Vagina (tissue), 2 donors: ENCODE results near the gene KIF5A. TPM values are rescaled to one million over a fixed set of nuclear protein-coding genes. Genes with fewer than 3 reads are reported as not detected.

ENCODE experiments used
- DNase-seq, 2 donors: peaks; one replicate each; pipeline ENCODE4 v3.0.0-alpha.2; 2017; ENCODE audit errors: extremely low spot score in 2 of 2
- H3K27ac ChIP-seq: fragments of 200-600 bp; sonication (generic); one replicate; pipeline ENCODE4 v1.5.1; 2019
- H3K27me3 ChIP-seq: fragments of 200-600 bp; sonication (generic); one replicate; pipeline ENCODE4 v1.5.1; 2019
- H3K36me3 ChIP-seq, 2 donors: fragments of 200-600 bp; sonication (generic); one replicate each; pipeline ENCODE4 v1.5.1; 2017 to 2019
- H3K4me1 ChIP-seq: fragments of 200-600 bp; sonication (generic); one replicate; pipeline ENCODE4 v1.5.1; 2019
- H3K4me3 ChIP-seq, 2 donors: fragments of 200-600 bp; sonication (generic); 1 replicate in 1 of 2; 2 replicates in 1 of 2; pipeline ENCODE4 v1.5.1; 2016 to 2019
- H3K9me3 ChIP-seq: fragments of 200-600 bp; sonication (generic); one replicate; pipeline ENCODE4 v1.5.1; 2019
- POLR2A ChIP-seq, 2 donors: fragments of 450-650 bp; IDR thresholded peaks; one replicate each; pipeline ENCODE4 v1.6.1; 2017; ENCODE audit warnings: antibody characterized with exemption in 2 of 2, mild to moderate bottlenecking in 2 of 2, moderate library complexity in 2 of 2
- POLR2AphosphoS5 ChIP-seq, 2 donors: sonication (generic); formaldehyde crosslinking; IDR thresholded peaks; one replicate each; pipeline ENCODE4 v1.9.0; 2017; ENCODE audit warnings: antibody characterized with exemption in 2 of 2, mild to moderate bottlenecking in 2 of 2, low read depth in 1 of 2; ENCODE audit not compliant: insufficient read depth in 1 of 2
- intact Hi-C: fragments of 100-400 bp; cut with DNase I; formaldehyde crosslinking; loops from one replicate; pipeline ENCODE4 v1.15.1; 2023
- total RNA-seq: library from RNA; depleted of rRNA; stranded (reverse); fragments of >200 nt; gene quantifications from one replicate; pipeline ENCODE4 v1.2.3, GENCODE V29; 2016
- TF ChIP-seq, protein P1 (sequence below), 3 experiments: fragments of 450-650 bp in 2 of 3; fragments of 200-600 bp in 1 of 3; sonication (generic) in 1 of 3; IDR thresholded peaks; one replicate each; pipeline ENCODE4 v1.5.1; 2017 to 2019; ENCODE audit warnings: antibody characterized with exemption in 3 of 3, mild to moderate bottlenecking in 2 of 3, moderate library complexity in 2 of 3

KIF5A gene
- total RNA-seq, 1 donor from 2014 or later: 4.4 TPM

GRCh38 chr12:57629897-57630471 is 80.1 kb downstream of the KIF5A start:
- Histone ChIP-seq H3K36me3 (no peaks in the 10 kb centered on the region), H3K4me1 (peaks cover 23% of the 10 kb centered on the region), H3K27me3 (no peaks in the 10 kb centered on the region), H3K9me3 (no peaks in the 10 kb centered on the region), H3K27ac (no peak overlapping the region), H3K4me3 (no peak overlapping the region)
- peak in 1 of 2 donors; percentile 82 for DNase-seq
- intact Hi-C loops: no loop called here
- no peak for TF ChIP-seq POLR2A (IDR thresholded peaks at IDR 0.05)
- TF ChIP-seq POLR2AphosphoS5 (IDR thresholded peaks at IDR 0.05; ENCODE audit: insufficient read depth in 1 of 2, low read depth in 1 of 2): no peak
- TF ChIP-seq, protein P1, sequence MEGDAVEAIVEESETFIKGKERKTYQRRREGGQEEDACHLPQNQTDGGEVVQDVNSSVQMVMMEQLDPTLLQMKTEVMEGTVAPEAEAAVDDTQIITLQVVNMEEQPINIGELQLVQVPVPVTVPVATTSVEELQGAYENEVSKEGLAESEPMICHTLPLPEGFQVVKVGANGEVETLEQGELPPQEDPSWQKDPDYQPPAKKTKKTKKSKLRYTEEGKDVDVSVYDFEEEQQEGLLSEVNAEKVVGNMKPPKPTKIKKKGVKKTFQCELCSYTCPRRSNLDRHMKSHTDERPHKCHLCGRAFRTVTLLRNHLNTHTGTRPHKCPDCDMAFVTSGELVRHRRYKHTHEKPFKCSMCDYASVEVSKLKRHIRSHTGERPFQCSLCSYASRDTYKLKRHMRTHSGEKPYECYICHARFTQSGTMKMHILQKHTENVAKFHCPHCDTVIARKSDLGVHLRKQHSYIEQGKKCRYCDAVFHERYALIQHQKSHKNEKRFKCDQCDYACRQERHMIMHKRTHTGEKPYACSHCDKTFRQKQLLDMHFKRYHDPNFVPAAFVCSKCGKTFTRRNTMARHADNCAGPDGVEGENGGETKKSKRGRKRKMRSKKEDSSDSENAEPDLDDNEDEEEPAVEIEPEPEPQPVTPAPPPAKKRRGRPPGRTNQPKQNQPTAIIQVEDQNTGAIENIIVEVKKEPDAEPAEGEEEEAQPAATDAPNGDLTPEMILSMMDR (IDR thresholded peaks at IDR 0.05): no peak

- Histone ChIP-seq H3K36me3 (no peaks in the 10 kb centered on the region), H3K4me1 (peaks cover 23% of the 10 kb centered on the region), H3K27me3 (no peaks in the 10 kb centered on the region), H3K4me3 (no peak overlapping the region), H3K27ac (no peak overlapping the region), H3K9me3 (no peaks in the 10 kb centered on the region)
- peak; percentile 77 to 94 for DNase-seq
- intact Hi-C loops: no loop called here
- TF ChIP-seq POLR2A (IDR thresholded peaks at IDR 0.05): no peak
Observed at GRCh38 chr12:57630891-57631433, 81.1 kb downstream of the KIF5A start.

DNA sequence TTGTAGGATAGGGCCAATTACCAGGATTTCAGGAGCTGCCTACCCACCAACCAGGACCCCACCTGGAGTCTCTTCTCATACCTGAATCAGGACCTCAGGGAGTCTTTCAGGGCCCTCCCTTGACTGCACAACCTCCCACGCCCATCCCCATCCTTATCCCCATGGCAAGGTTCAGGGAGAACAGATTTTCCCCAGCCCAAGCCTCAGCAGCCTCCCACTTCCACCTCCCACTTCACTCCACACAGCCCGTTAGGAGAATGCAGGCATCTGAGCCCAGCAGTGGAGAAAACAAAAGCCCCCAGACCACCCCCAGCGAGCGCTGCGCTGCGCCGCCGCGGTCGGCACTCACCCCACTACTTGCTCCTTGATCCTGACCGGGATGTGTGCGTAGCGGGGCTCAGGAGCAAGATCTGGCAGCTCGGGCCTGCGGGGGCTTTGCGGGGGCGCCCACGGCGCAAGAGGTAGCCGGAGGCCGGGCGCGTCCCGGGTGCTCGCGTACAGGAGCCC is 81.8 kb downstream of the KIF5A start:
- no peaks in the 10 kb centered on the region for H3K9me3 ChIP-seq
- H3K27ac ChIP-seq: no peak overlapping the region
- peaks cover 23% of the 10 kb centered on the region for H3K4me1 ChIP-seq
- intact Hi-C loops: no loop called here
- H3K27me3 ChIP-seq: no peaks in the 10 kb centered on the region
- H3K36me3 ChIP-seq: no peaks in the 10 kb centered on the region
- TF ChIP-seq POLR2AphosphoS5 (IDR thresholded peaks at IDR 0.05; ENCODE audit: insufficient read depth in 1 of 2, low read depth in 1 of 2): no peak
- TF ChIP-seq, protein P1 (IDR thresholded peaks at IDR 0.05): no peak
- no peak for TF ChIP-seq POLR2A (IDR thresholded peaks at IDR 0.05)
- peak overlapping the region; percentile 52 to 68 for H3K4me3 ChIP-seq
- DNase-seq: peak in 1 of 2 donors; percentile 71

GRCh38 chr12:57632073-57632957 is 82.5 kb downstream of the KIF5A start:
- TF ChIP-seq, protein P1 (IDR thresholded peaks at IDR 0.05): no peak
- peak in 1 of 2 donors; percentile 16 for TF ChIP-seq POLR2AphosphoS5 (IDR thresholded peaks at IDR 0.05; ENCODE audit: insufficient read depth in 1 of 2, low read depth in 1 of 2)
- peak overlapping the region; percentile 25 for H3K27ac ChIP-seq
- no peaks in the 10 kb centered on the region for H3K36me3 ChIP-seq
- H3K4me3 ChIP-seq: peak overlapping the region; percentile 52 to 68
- H3K9me3 ChIP-seq: no peaks in the 10 kb centered on the region
- H3K27me3 ChIP-seq: no peaks in the 10 kb centered on the region
- peaks cover 23% of the 10 kb centered on the region for H3K4me1 ChIP-seq
- DNase-seq: peak in 1 of 2 donors; percentile 79
- intact Hi-C loops: no loop called here

- peak in 1 of 2 donors; percentile 72 for DNase-seq
- intact Hi-C loops: no loop called here
- Histone ChIP-seq H3K36me3 (no peaks in the 10 kb centered on the region), H3K27ac (peak within 1 kb of the TSS; percentile 25), H3K4me3 (peak within 1 kb of the TSS; percentile 52 to 68), H3K27me3 (no peaks in the 10 kb centered on the region), H3K4me1 (peaks cover 23% of the 10 kb centered on the region), H3K9me3 (no peaks in the 10 kb centered on the region)
- no peak for TF ChIP-seq POLR2A (IDR thresholded peaks at IDR 0.05)
- TF ChIP-seq, protein P1 (IDR thresholded peaks at IDR 0.05): peak; percentile 55 to 84 (median 75)
Observed at GRCh38 chr12:57632958-57633840, 83.4 kb downstream of the KIF5A start, which contains the start of gene B4GALNT1. Gene B4GALNT1 (minus strand): TSS chr12:57633201. CDS start chr12:57632132, 1,069 bp downstream.
